ENCODE measurements around the gene CCDC142.

The CCDC142 gene

DNA sequence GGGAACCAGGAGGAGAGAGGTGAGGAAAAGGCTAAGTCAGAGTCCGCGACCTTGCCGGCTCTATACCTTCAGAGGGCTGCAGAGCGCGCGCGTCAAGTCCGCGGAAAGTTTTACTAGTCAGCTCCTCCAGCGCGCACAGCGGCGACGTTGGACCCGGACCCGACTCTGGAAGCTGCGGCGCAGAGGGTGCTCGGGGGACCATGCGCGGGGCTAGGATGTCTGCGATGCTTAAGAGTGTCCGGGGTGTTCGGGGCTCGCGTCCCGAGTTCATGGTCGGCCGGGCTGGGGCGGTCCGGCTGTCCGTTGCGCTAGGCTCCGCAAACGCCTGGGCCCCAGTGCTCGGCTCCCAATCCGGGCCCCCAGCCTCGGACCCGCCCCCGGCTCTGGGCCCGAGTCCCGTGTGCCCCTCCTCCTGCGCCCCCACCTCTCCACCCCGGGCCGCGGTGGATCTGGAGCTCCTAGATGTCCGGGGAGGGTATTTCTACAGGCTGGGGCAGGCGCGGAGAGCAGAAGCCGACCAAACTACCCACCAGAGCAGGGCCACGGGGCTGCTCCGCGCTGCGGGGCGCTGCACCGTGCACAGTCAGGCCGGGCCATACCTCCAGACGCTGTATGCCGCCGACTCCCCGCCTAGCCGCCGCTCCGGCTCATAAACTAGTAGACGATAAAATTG, 16.6 kb upstream of the CCDC142 start, which contains the start of gene LBX2:
LBX2 (minus strand) TSS at position 337 of the 673 bp plus-strand sequence; CDS start at position 271, 66 bp downstream.
- Histone ChIP-seq H3K36me3 (ENCODE audit: control insufficient read depth, low read length) (no peaks in the 10 kb centered on the region; the same call in 1 of the 2 replicates), H3K4me3 (ENCODE audit: low read length) (peak within 1 kb of the TSS; percentile 35; the same call in 1 of the 2 replicates), H3K27me3 (ENCODE audit: control insufficient read depth, low read length) (peaks cover 61% of the 10 kb centered on the region), H3K27ac (ENCODE audit: low read depth, low read length) (no peak within 1 kb of the TSS), H3K9me3 (ENCODE audit: control insufficient read depth, insufficient read depth, low read length) (no peaks in the 10 kb centered on the region), H4K20me1 (ENCODE audit: control insufficient read depth, insufficient read depth, low read depth, low read length) (no peaks in the 10 kb centered on the region), H3K4me2 (ENCODE audit: low read length) (peak within 1 kb of the TSS; percentile 38), H3F3A (ENCODE audit: control insufficient read depth, insufficient read depth) (no peaks in the 10 kb centered on the region), H3K79me2 (ENCODE audit: control insufficient read depth, low read length) (no peaks in the 10 kb centered on the region), H3K4me1 (ENCODE audit: control insufficient read depth, low read length) (peaks cover 20% of the 10 kb centered on the region), H3K9me2 (replicated peaks; ENCODE audit: control insufficient read depth, low read length) (no peaks in the 10 kb centered on the region)
- TF ChIP-seq, protein P1, sequence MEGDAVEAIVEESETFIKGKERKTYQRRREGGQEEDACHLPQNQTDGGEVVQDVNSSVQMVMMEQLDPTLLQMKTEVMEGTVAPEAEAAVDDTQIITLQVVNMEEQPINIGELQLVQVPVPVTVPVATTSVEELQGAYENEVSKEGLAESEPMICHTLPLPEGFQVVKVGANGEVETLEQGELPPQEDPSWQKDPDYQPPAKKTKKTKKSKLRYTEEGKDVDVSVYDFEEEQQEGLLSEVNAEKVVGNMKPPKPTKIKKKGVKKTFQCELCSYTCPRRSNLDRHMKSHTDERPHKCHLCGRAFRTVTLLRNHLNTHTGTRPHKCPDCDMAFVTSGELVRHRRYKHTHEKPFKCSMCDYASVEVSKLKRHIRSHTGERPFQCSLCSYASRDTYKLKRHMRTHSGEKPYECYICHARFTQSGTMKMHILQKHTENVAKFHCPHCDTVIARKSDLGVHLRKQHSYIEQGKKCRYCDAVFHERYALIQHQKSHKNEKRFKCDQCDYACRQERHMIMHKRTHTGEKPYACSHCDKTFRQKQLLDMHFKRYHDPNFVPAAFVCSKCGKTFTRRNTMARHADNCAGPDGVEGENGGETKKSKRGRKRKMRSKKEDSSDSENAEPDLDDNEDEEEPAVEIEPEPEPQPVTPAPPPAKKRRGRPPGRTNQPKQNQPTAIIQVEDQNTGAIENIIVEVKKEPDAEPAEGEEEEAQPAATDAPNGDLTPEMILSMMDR (IDR thresholded peaks at IDR 0.05; ENCODE audit: low read depth, low read length, poor library complexity, severe bottlenecking) = no peak
- TF ChIP-seq EZH2phosphoT487 (IDR thresholded peaks at IDR 0.05; ENCODE audit: borderline replicate concordance, low read length) = no peak

DNA sequence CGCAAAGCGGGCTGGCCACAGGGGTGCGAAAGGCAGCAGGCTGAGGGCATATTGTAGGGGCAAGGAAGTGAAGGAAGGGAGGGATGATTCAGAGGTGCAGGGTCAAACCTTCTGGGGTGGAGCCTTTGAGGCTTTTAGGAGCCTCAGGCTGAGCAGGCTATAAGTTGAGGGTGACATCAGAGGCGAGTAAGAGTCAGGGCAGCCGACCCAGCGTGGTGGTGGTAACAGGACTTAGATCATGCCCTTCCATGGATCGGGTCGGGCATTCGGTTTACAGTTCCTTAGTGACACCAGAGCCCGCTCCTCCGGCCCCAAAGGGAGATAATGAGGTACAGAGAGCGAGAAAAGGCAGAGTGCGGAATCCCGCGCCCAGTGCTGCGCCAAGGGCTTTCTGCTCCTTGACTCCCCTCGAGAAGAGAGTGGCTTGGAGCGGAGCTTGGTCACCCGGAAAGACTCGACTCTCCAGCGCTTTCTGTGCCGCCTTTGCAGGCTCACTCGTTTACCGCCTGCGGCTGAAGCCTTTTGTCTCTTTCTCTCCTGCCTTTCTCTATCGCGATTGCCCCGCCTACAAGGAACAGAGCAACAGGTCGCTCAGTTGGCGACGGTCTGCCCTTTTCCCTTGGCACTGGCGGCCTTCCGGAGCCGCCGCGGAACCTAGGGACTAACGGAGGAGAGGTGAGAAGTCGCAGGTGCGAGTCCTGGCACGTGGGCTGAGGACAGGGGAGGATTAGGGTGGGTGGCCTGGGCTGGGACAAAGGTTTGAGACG, 15.9 kb upstream of the CCDC142 start:
- Histone ChIP-seq H3K79me2 (ENCODE audit: control insufficient read depth, low read length) (no peaks in the 10 kb centered on the region), H3K27ac (ENCODE audit: low read depth, low read length) (no peak overlapping the region), H3K9me3 (ENCODE audit: control insufficient read depth, insufficient read depth, low read length) (no peaks in the 10 kb centered on the region), H3K4me1 (ENCODE audit: control insufficient read depth, low read length) (peaks cover 20% of the 10 kb centered on the region), H4K20me1 (ENCODE audit: control insufficient read depth, insufficient read depth, low read depth, low read length) (no peaks in the 10 kb centered on the region), H3K9me2 (replicated peaks; ENCODE audit: control insufficient read depth, low read length) (no peaks in the 10 kb centered on the region), H3F3A (ENCODE audit: control insufficient read depth, insufficient read depth) (no peaks in the 10 kb centered on the region), H3K36me3 (ENCODE audit: control insufficient read depth, low read length) (peaks cover 1% of the 10 kb centered on the region; the same call in 1 of the 2 replicates), H3K27me3 (ENCODE audit: control insufficient read depth, low read length) (peaks cover 61% of the 10 kb centered on the region), H3K4me2 (ENCODE audit: low read length) (peak overlapping the region; percentile 38), H3K4me3 (ENCODE audit: low read length) (peak overlapping the region; percentile 35; the same call in 1 of the 2 replicates)
- TF ChIP-seq, protein P1 (IDR thresholded peaks at IDR 0.05; ENCODE audit: low read depth, low read length, poor library complexity, severe bottlenecking) = no peak
- peak; percentile 71 for TF ChIP-seq EZH2phosphoT487 (IDR thresholded peaks at IDR 0.05; ENCODE audit: borderline replicate concordance, low read length)

DNA sequence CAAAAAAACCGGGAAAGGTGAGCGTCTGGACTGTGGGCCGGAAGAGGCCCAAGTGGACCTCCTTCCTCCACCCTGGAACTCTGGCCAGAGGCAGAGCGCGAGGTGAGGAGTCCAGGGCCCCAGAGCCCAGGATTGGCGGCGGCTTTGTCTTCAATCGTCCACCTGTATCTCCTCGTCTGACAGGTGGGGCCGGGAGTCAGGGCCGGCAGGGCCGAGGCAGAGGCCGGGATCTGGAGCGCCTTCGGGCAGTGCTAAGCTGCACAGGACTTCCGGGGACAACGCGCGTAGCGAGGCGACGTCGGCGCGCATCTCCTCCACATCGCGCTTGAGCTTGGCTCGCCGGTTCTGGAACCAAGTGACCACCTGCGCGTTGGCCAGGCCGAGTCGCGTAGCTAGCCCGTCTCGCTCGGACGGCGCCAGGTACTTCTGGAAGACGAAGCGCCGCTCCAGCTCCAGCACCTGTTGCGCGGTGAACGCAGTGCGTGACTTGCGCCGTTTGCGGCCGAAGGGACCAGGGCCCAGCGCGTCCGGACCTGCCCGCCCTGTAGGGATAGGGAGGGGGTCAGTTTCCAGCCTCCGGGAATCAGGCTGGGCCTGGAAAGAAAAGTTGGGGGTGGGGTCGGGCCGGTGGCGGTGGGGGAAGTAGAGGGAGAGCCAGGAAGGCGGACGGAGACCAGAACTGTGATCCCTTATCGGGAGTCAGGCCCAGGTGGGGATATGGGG, 15.1 kb upstream of the CCDC142 start:
- Histone ChIP-seq H3K79me2 (ENCODE audit: control insufficient read depth, low read length) (no peaks in the 10 kb centered on the region), H3F3A (ENCODE audit: control insufficient read depth, insufficient read depth) (no peaks in the 10 kb centered on the region), H3K4me1 (ENCODE audit: control insufficient read depth, low read length) (peaks cover 13% of the 10 kb centered on the region), H3K4me3 (ENCODE audit: low read length) (peak overlapping the region; percentile 35; the same call in 1 of the 2 replicates), H3K4me2 (ENCODE audit: low read length) (peak overlapping the region; percentile 38), H3K27ac (ENCODE audit: low read depth, low read length) (no peak overlapping the region), H4K20me1 (ENCODE audit: control insufficient read depth, insufficient read depth, low read depth, low read length) (no peaks in the 10 kb centered on the region), H3K9me2 (replicated peaks; ENCODE audit: control insufficient read depth, low read length) (no peaks in the 10 kb centered on the region), H3K36me3 (ENCODE audit: control insufficient read depth, low read length) (peaks cover 7% of the 10 kb centered on the region; the same call in 1 of the 2 replicates), H3K27me3 (ENCODE audit: control insufficient read depth, low read length) (peaks cover 55% of the 10 kb centered on the region), H3K9me3 (ENCODE audit: control insufficient read depth, insufficient read depth, low read length) (no peaks in the 10 kb centered on the region)
- TF ChIP-seq, protein P1 (IDR thresholded peaks at IDR 0.05; ENCODE audit: low read depth, low read length, poor library complexity, severe bottlenecking) = no peak
- TF ChIP-seq EZH2phosphoT487 (IDR thresholded peaks at IDR 0.05; ENCODE audit: borderline replicate concordance, low read length) = no peak; the same call in 1 of the 2 replicates

All from DOHH2 (cell line).